K562 (cell line): ENCODE measurements around the gene MPZL1. TPM values are rescaled to one million over a fixed set of nuclear protein-coding genes. Genes with fewer than 3 reads are reported as not detected.

Source experiments
- ATAC-seq: fragments of 200-7000 bp; cut with Tn5 transposase; 3 replicates; pipeline ENCODE4 v1.9.1; 2020; ENCODE audit warnings: moderate library complexity
- BruUV-seq: library from RNA; stranded (reverse); fragments of 400-500 nt; replicated peaks from 2 replicates; lab custom pipeline; 2021; lab: Mats Ljungman, UMichigan
- CTCF ChIA-PET: fragments of 300-600 bp; formaldehyde crosslinking; extraction: SDS; loops from one replicate; lab custom pipeline; 2021; ENCODE audit warnings: low intra/inter-chr PET ratio; lab: Yijun Ruan, JAX
- POLR2A ChIA-PET: fragments of 300-600, 350-650 bp; sonication (Branson Sonifier 250); formaldehyde crosslinking; extraction: SDS; loops from one replicate; lab custom pipeline; 2021; ENCODE audit warnings: antibody characterized with exemption, inconsistent platforms; lab: Yijun Ruan, JAX
- DNase-seq, 4 experiments: peaks; one replicate each; pipeline versions ENCODE4 v3.0.0 to v3.0.0-alpha.2; 2011 to 2018; ENCODE audit warnings: low spot score in 3 of 4, mixed read lengths in 3 of 4; ENCODE audit errors: extremely low read depth in 1 of 4
- FAIRE-seq: peaks from 2 replicates; lab custom pipeline; 2011; peaks lifted over from hg19 to GRCh38; lab: Jason Lieb, UNC
- H2AFZ ChIP-seq: 2 replicates; pipeline ENCODE4 v1.6.0; 2011; ENCODE audit warnings: low read depth, low read length, control low read depth, inconsistent platforms
- H3K27ac ChIP-seq: fragments of 200-600 bp; 3 replicates; pipeline ENCODE4 v1.8.0; 2011; ENCODE audit warnings: low read depth, mild to moderate bottlenecking, control low read depth, inconsistent platforms, low read length, moderate library complexity, mixed read lengths; ENCODE audit errors: extremely low read depth
- H3K27me3 ChIP-seq, 2 experiments: fragments of 300-600 bp in 1 of 2; 2 replicates in 1 of 2; 3 replicates in 1 of 2; pipeline versions ENCODE4 v1.6.0 to v1.8.0; 2011; ENCODE audit warnings: inconsistent platforms in 2 of 2, low read length in 2 of 2, mild to moderate bottlenecking in 1 of 2, mixed read lengths in 1 of 2, moderate library complexity in 1 of 2; ENCODE audit not compliant: control insufficient read depth in 2 of 2, insufficient read depth in 2 of 2
- H3K36me3 ChIP-seq: fragments of 300-600 bp; 3 replicates; pipeline ENCODE4 v1.8.0; 2011; ENCODE audit warnings: mild to moderate bottlenecking, low read length, inconsistent platforms; ENCODE audit not compliant: control insufficient read depth, insufficient read depth
- H3K4me1 ChIP-seq, 2 experiments: fragments of 200-600 bp in 1 of 2; replicated peaks in 1 of 2; 2 replicates in 1 of 2; 3 replicates in 1 of 2; pipeline versions ENCODE4 v1.5.1 to v1.8.0; 2011; ENCODE audit warnings: inconsistent platforms in 2 of 2, low read length in 2 of 2, mild to moderate bottlenecking in 1 of 2, mixed read lengths in 1 of 2, moderate library complexity in 1 of 2; ENCODE audit not compliant: control insufficient read depth in 2 of 2, insufficient read depth in 2 of 2
- H3K4me2 ChIP-seq: 2 replicates; pipeline ENCODE4 v1.6.1; 2011; ENCODE audit warnings: low read length, control low read depth, inconsistent platforms, mixed read lengths; ENCODE audit not compliant: insufficient read depth
- H3K4me3 ChIP-seq: fragments of 200-600 bp; sonication (generic), shearing (Covaris generic); 2 replicates; pipeline ENCODE4 v1.5.1; 2016; ENCODE audit warnings: control low read depth, inconsistent platforms
- H3K79me2 ChIP-seq: fragments of 200-600 bp; 3 replicates; pipeline ENCODE4 v1.8.0; 2011; ENCODE audit warnings: low read length, inconsistent platforms; ENCODE audit not compliant: control insufficient read depth, insufficient read depth
- H3K9ac ChIP-seq, 2 experiments: 2 replicates each; pipeline versions ENCODE4 v1.6.0 to v1.6.1; 2011; ENCODE audit warnings: low read depth in 2 of 2, low read length in 2 of 2, control low read depth in 1 of 2, inconsistent platforms in 1 of 2, mild to moderate bottlenecking in 1 of 2, mixed read lengths in 1 of 2; ENCODE audit not compliant: insufficient read depth in 1 of 2
- H3K9me1 ChIP-seq: one replicate; pipeline ENCODE4 v1.6.0; 2011; ENCODE audit warnings: inconsistent platforms, mild to moderate bottlenecking, low read length, moderate library complexity; ENCODE audit not compliant: control insufficient read depth, insufficient read depth
- H3K9me3 ChIP-seq: replicated peaks from 2 replicates; pipeline ENCODE4 v1.5.1; 2011; ENCODE audit warnings: low read depth, low read length, inconsistent platforms; ENCODE audit not compliant: control insufficient read depth, insufficient read depth
- H4K20me1 ChIP-seq: replicated peaks from 2 replicates; pipeline ENCODE4 v1.6.1; 2011; ENCODE audit warnings: low read length, inconsistent platforms, mixed read lengths; ENCODE audit not compliant: control insufficient read depth, insufficient read depth
- ELF4 ChIP-seq: fragments of 450-650 bp; formaldehyde crosslinking; IDR thresholded peaks from 2 replicates; pipeline ENCODE4 v1.4.0; 2022; ENCODE audit warnings: missing genetic modification characterization
- ZNF224 ChIP-seq: sonication (generic); formaldehyde crosslinking; IDR thresholded peaks from 2 replicates; pipeline ENCODE4 v1.8.0; 2022; ENCODE audit warnings: mild to moderate bottlenecking, missing genetic modification reagents
- ZNF764 ChIP-seq: fragments of 250-450 bp; sonication (Bioruptor Pico); IDR thresholded peaks from 2 replicates; pipeline ENCODE4 v1.4.0; 2020; ENCODE audit warnings: low read depth, mild to moderate bottlenecking, moderate library complexity
- WGBS: fragments of 100-300 bp; shearing (Covaris generic); methylation state at CpG from one replicate; pipeline ENCODE4 v1.1.6; 2016; ENCODE audit warnings: low coverage, mixed read lengths; ENCODE audit not compliant: insufficient coverage; ENCODE audit errors: missing lambda C conversion rate; 5-methylcytosine and 5-hydroxymethylcytosine counted together
- in situ Hi-C: fragments of 300-500 bp; cut with MboI; formaldehyde crosslinking; loops from 4 replicates; pipeline ENCODE4 v1.15.0; 2018; ENCODE audit warnings: inconsistent platforms, mixed read lengths
- intact Hi-C: fragments of 100-400 bp; cut with micrococcal nuclease; formaldehyde crosslinking; loops from 2 replicates; pipeline ENCODE4 v1.14.2; 2022
- polyA plus RNA-seq, 8 experiments: library from polyadenylated mRNA; depleted of rRNA in 4 of 8; stranded (reverse) in 5 of 8; unstranded in 3 of 8; fragments of >200 nt; fragmentation: Nextera tagmentation in 2 of 8; fragmentation: Illumina TruSeq in 1 of 8; extraction: Ambion mirVana in 2 of 8; extraction: Trizol in 1 of 8; gene quantifications; 2 replicates each; pipeline versions ENCODE4 v1.2.1 to v1.2.3, GENCODE V29; 2011 to 2014; ENCODE audit warnings: inconsistent platforms in 1 of 8, missing spikeins in 1 of 8
- total RNA-seq, 7 experiments: library from RNA; depleted of rRNA in 6 of 7; stranded (reverse); fragments of >200 nt in 6 of 7; fragmentation: Illumina TruSeq in 2 of 7; extraction: Trizol in 2 of 7; gene quantifications; 2 replicates each; pipeline versions ENCODE4 v1.2.1 to v1.2.3, GENCODE V29; 2011 to 2021; ENCODE audit warnings: low replicate concordance in 1 of 7
- TF ChIP-seq, protein P1 (sequence below): fragments of 450-650 bp; IDR thresholded peaks from 2 replicates; pipeline ENCODE4 v1.6.1; 2018; ENCODE audit not compliant: partially characterized antibody
- TF ChIP-seq, protein P2 (sequence below): fragments of 250-450 bp; sonication (Bioruptor Pico); IDR thresholded peaks from 2 replicates; pipeline ENCODE4 v1.5.0; 2021; ENCODE audit warnings: mild to moderate bottlenecking, borderline replicate concordance
- TF ChIP-seq, protein P3 (sequence below), 3 experiments: fragments of 200-800 bp in 1 of 3; fragments of 250-450 bp in 1 of 3; fragments of 450-650 bp in 1 of 3; sonication (Bioruptor Pico) in 1 of 3; sonication (Bioruptor generic) in 1 of 3; formaldehyde crosslinking in 1 of 3; IDR thresholded peaks; 2 replicates each; pipeline versions ENCODE4 v1.6.1 to v1.8.0; 2016 to 2022; ENCODE audit warnings: mild to moderate bottlenecking in 2 of 3, missing genetic modification characterization in 2 of 3, missing compliant biosample characterization in 1 of 3, moderate library complexity in 1 of 3

MPZL1 gene
- total and polyA plus RNA-seq, 9 of the 15 experiments (the other 6 are each of a cell fraction or from before 2014, with no cell fraction given): 14.5 to 153 (median 66.5) TPM

DNA sequence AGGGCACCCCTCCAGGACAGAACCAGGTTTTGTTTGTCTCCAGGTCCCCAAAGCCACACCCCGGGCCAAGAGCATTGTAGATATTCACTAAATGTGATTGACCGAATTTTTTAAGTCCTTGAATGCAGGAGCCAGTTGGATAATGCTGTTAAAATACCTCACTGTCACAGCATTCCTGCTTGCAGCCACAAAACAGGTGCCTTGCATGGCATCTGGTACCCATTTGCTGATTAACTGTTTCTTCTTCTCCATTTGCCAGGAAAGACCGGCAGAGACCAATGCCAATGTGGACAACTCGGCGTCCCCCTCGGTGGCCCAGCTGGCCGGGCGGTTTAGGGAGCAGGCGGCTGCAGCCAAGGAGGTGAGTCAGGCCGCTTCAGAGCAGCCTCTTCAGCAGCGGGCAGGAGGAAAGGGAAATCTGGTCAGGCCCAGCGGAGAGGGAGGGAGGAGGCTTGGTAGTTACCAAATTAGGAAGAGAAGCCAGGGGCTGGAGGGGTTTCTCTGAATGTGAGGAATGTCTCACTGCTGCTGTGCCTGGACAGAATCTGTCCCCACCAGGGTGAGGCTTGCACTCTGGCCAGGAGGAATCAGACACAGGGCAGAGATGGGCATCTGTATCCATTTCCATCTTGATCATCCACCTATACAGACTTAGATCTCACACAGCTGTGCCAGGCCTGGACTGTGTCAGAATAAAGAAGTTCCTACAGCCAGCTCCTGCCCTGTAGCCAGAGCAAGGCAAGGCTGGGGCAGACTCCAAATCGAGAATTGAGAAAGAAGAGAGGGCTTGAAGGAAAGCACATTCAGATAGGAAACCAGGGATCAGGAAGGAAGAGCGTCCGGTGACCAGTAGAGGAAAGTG, 37.9 kb upstream of the MPZL1 start:
- Histone ChIP-seq H3K27me3 (no peaks in the 10 kb centered on the region), H3K9ac (no peak overlapping the region), H4K20me1 (no peaks in the 10 kb centered on the region), H3K36me3 (peaks cover 55% of the 10 kb centered on the region), H3K79me2 (no peaks in the 10 kb centered on the region), H3K4me3 (no peak overlapping the region), H3K27ac (no peak overlapping the region), H3K9me1 (no peaks in the 10 kb centered on the region), H2AFZ (no peak overlapping the region), H3K4me1 (peaks cover 11 to 15% of the 10 kb centered on the region in 2 experiments; a peak in 4 of 5 replicates), H3K9me3 (no peaks in the 10 kb centered on the region), H3K4me2 (no peak overlapping the region)
- DNase-seq: no peak
- WGBS: 83% methylated on average over 14 of the region's 15 CpGs
- no peak for ATAC-seq
- in situ Hi-C loops (loop anchor here (25.0 kb wide), 2 partner anchors 1497 to 1672 kb away; no protein-coding TSS in a partner anchor), intact Hi-C loops (loop anchor here (10.0 kb wide), 2 partner anchors 239 to 401 kb away; no protein-coding TSS in a partner anchor)
- CTCF ChIA-PET: no interaction called here
- POLR2A ChIA-PET: no interaction called here
- no peak for FAIRE-seq
- no TSS peak for BruUV-seq
- TF ChIP-seq ELF4 (CRISPR knock-in tag) (no peak), ZNF224 (CRISPR knock-in tag) (no peak), ZNF764 (CRISPR knock-in tag) (no peak)
- TF ChIP-seq, protein P1, sequence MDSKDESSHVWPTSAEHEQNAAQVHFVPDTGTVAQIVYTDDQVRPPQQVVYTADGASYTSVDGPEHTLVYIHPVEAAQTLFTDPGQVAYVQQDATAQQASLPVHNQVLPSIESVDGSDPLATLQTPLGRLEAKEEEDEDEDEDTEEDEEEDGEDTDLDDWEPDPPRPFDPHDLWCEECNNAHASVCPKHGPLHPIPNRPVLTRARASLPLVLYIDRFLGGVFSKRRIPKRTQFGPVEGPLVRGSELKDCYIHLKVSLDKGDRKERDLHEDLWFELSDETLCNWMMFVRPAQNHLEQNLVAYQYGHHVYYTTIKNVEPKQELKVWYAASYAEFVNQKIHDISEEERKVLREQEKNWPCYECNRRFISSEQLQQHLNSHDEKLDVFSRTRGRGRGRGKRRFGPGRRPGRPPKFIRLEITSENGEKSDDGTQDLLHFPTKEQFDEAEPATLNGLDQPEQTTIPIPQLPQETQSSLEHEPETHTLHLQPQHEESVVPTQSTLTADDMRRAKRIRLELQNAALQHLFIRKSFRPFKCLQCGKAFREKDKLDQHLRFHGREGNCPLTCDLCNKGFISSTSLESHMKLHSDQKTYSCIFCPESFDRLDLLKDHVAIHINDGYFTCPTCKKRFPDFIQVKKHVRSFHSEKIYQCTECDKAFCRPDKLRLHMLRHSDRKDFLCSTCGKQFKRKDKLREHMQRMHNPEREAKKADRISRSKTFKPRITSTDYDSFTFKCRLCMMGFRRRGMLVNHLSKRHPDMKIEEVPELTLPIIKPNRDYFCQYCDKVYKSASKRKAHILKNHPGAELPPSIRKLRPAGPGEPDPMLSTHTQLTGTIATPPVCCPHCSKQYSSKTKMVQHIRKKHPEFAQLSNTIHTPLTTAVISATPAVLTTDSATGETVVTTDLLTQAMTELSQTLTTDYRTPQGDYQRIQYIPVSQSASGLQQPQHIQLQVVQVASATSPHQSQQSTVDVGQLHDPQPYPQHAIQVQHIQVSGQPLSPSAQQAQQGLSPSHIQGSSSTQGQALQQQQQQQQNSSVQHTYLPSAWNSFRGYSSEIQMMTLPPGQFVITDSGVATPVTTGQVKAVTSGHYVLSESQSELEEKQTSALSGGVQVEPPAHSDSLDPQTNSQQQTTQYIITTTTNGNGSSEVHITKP: no peak
- TF ChIP-seq, protein P2, sequence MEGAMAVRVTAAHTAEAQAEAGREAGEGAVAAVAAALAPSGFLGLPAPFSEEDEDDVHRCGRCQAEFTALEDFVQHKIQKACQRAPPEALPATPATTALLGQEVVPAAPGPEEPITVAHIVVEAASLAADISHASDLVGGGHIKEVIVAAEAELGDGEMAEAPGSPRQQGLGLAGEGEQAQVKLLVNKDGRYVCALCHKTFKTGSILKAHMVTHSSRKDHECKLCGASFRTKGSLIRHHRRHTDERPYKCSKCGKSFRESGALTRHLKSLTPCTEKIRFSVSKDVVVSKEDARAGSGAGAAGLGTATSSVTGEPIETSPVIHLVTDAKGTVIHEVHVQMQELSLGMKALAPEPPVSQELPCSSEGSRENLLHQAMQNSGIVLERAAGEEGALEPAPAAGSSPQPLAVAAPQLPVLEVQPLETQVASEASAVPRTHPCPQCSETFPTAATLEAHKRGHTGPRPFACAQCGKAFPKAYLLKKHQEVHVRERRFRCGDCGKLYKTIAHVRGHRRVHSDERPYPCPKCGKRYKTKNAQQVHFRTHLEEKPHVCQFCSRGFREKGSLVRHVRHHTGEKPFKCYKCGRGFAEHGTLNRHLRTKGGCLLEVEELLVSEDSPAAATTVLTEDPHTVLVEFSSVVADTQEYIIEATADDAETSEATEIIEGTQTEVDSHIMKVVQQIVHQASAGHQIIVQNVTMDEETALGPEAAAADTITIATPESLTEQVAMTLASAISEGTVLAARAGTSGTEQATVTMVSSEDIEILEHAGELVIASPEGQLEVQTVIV: no peak
- TF ChIP-seq, protein P3, sequence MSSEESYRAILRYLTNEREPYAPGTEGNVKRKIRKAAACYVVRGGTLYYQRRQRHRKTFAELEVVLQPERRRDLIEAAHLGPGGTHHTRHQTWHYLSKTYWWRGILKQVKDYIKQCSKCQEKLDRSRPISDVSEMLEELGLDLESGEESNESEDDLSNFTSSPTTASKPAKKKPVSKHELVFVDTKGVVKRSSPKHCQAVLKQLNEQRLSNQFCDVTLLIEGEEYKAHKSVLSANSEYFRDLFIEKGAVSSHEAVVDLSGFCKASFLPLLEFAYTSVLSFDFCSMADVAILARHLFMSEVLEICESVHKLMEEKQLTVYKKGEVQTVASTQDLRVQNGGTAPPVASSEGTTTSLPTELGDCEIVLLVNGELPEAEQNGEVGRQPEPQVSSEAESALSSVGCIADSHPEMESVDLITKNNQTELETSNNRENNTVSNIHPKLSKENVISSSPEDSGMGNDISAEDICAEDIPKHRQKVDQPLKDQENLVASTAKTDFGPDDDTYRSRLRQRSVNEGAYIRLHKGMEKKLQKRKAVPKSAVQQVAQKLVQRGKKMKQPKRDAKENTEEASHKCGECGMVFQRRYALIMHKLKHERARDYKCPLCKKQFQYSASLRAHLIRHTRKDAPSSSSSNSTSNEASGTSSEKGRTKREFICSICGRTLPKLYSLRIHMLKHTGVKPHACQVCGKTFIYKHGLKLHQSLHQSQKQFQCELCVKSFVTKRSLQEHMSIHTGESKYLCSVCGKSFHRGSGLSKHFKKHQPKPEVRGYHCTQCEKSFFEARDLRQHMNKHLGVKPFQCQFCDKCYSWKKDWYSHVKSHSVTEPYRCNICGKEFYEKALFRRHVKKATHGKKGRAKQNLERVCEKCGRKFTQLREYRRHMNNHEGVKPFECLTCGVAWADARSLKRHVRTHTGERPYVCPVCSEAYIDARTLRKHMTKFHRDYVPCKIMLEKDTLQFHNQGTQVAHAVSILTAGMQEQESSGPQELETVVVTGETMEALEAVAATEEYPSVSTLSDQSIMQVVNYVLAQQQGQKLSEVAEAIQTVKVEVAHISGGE (CRISPR knock-in tag; IDR thresholded peaks at IDR 0.05): no peak
